A673 (cell line): ENCODE measurements around the gene GRIFIN. TPM values are rescaled to one million over a fixed set of nuclear protein-coding genes. Genes with fewer than 3 reads are reported as not detected.

ENCODE experiments used
- BruUV-seq: library from RNA; stranded (reverse); fragments of 400-500 nt; replicated peaks from 2 replicates; lab custom pipeline; 2021; lab: Mats Ljungman, UMichigan
- CTCF ChIA-PET: fragments of 300-600 bp; sonication (Branson Sonifier 250); formaldehyde crosslinking; loops from one replicate; lab custom pipeline; 2022; ENCODE audit warnings: antibody characterized with exemption; lab: Charles Lee
- POLR2A ChIA-PET: fragments of 300-600 bp; sonication (Branson Sonifier 250); formaldehyde crosslinking; loops from one replicate; lab custom pipeline; 2022; ENCODE audit warnings: antibody characterized with exemption; ENCODE audit not compliant: low non-redundant PET; lab: Charles Lee
- DNase-seq: peaks from one replicate; pipeline ENCODE4 v3.0.0-alpha.2; 2015; ENCODE audit warnings: low spot score
- H3K27ac ChIP-seq: fragments of 200-600 bp; sonication (generic); 2 replicates; pipeline ENCODE4 v1.5.1; 2016; ENCODE audit warnings: mixed run types, low read depth, mild to moderate bottlenecking, mixed read lengths, antibody characterized with exemption, low read length; ENCODE audit not compliant: poor library complexity, severe bottlenecking
- H3K27me3 ChIP-seq: fragments of 200-600 bp; sonication (generic); replicated peaks from 2 replicates; pipeline ENCODE4 v1.6.1; 2017; ENCODE audit warnings: mixed run types, low read depth, mild to moderate bottlenecking, mixed read lengths, antibody characterized with exemption, low read length; ENCODE audit not compliant: insufficient read depth, poor library complexity
- H3K36me3 ChIP-seq: fragments of 200-600 bp; sonication (generic); 2 replicates; pipeline ENCODE4 v1.6.1; 2016; ENCODE audit warnings: mixed run types, mild to moderate bottlenecking, mixed read lengths, antibody characterized with exemption, low read length; ENCODE audit not compliant: insufficient read depth, poor library complexity, severe bottlenecking
- H3K4me1 ChIP-seq: fragments of 200-600 bp; sonication (generic); 2 replicates; pipeline ENCODE4 v1.6.1; 2017; ENCODE audit warnings: mixed run types, mild to moderate bottlenecking, mixed read lengths, antibody characterized with exemption, low read length; ENCODE audit not compliant: insufficient read depth, poor library complexity, severe bottlenecking
- H3K4me3 ChIP-seq: fragments of 200-600 bp; sonication (generic); 2 replicates; pipeline ENCODE4 v1.5.1; 2016; ENCODE audit warnings: low read depth, mixed run types, mild to moderate bottlenecking, mixed read lengths, low read length; ENCODE audit not compliant: poor library complexity, severe bottlenecking
- H3K9me3 ChIP-seq: fragments of 200-600 bp; sonication (generic); 2 replicates; pipeline ENCODE4 v1.6.1; 2016; ENCODE audit warnings: mixed run types, low read depth, mild to moderate bottlenecking, mixed read lengths, antibody characterized with exemption, low read length; ENCODE audit not compliant: poor library complexity, severe bottlenecking
- EZH2 ChIP-seq: fragments of 200-600 bp; sonication (generic); IDR thresholded peaks from 2 replicates; pipeline ENCODE4 v1.6.1; 2017; ENCODE audit warnings: borderline replicate concordance, low read depth, mild to moderate bottlenecking, mixed read lengths, antibody characterized with exemption, low read length; ENCODE audit not compliant: poor library complexity, severe bottlenecking
- intact Hi-C: fragments of 100-400 bp; cut with micrococcal nuclease; formaldehyde crosslinking; loops from one replicate; pipeline ENCODE4 v1.10.0; 2022; ENCODE audit not compliant: unreplicated experiment
- total RNA-seq: library from RNA; stranded (reverse); gene quantifications from 2 replicates; pipeline ENCODE4 v1.2.3, GENCODE V29; 2021
- TF ChIP-seq, protein P1 (sequence below): fragments of 300-800, 200-600 bp; sonication (generic); conservative IDR thresholded peaks from 2 replicates; pipeline ENCODE4 v1.5.1; 2017; ENCODE audit warnings: low read depth, mild to moderate bottlenecking, antibody characterized with exemption, low read length, moderate library complexity, mixed read lengths

Gene GRIFIN
- total RNA-seq, 1 experiment from 2014 or later: not detected

DNA sequence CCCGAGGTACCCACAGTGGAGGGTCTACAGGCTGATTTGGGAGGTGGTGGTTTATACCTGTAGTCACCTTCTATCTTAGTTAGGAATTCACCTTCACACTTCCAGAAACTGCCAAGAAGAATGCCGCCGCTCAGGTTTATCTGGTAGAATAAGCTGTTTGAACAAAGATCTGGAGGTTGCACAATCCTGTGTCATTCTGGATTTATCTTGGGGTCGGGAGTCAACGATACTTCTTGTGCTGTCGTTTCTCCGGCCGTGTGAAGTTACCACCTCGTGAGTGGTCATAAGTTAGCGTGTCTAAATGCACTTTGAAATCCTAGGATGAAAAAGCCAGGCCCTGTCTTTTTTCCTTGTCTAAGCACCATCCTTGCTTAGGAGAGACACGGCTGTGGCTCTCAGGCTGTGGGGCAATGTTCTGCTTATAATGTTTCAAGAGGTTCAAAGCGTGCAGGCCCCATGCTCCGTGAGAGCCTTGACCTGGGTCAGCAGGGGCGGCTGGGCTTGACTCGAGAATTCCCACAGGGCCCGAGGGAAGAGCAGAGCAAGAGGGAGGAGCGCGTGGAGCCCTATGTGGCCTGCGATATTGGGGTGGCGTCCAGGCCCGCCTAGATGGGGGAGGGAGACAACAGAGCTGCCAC, 35.5 kb downstream of the GRIFIN start:
- BruUV-seq: no TSS peak
- H3K4me3 ChIP-seq: no peak overlapping the region
- H3K27ac ChIP-seq: no peak overlapping the region
- H3K4me1 ChIP-seq: no peaks in the 10 kb centered on the region
- no peak for DNase-seq
- ChIA-PET POLR2A (no interaction called here), CTCF (interaction anchor here (0.6 kb wide), 1 partner anchor 239 kb away, joined by 3 read pairs; no protein-coding TSS in a partner anchor)
- no peaks in the 10 kb centered on the region for H3K27me3 ChIP-seq
- TF ChIP-seq, protein P1, sequence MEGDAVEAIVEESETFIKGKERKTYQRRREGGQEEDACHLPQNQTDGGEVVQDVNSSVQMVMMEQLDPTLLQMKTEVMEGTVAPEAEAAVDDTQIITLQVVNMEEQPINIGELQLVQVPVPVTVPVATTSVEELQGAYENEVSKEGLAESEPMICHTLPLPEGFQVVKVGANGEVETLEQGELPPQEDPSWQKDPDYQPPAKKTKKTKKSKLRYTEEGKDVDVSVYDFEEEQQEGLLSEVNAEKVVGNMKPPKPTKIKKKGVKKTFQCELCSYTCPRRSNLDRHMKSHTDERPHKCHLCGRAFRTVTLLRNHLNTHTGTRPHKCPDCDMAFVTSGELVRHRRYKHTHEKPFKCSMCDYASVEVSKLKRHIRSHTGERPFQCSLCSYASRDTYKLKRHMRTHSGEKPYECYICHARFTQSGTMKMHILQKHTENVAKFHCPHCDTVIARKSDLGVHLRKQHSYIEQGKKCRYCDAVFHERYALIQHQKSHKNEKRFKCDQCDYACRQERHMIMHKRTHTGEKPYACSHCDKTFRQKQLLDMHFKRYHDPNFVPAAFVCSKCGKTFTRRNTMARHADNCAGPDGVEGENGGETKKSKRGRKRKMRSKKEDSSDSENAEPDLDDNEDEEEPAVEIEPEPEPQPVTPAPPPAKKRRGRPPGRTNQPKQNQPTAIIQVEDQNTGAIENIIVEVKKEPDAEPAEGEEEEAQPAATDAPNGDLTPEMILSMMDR: no peak
- no peak for TF ChIP-seq EZH2
- H3K9me3 ChIP-seq: no peaks in the 10 kb centered on the region
- H3K36me3 ChIP-seq: peaks cover 3% of the 10 kb centered on the region
- intact Hi-C loops: no loop called here

DNA sequence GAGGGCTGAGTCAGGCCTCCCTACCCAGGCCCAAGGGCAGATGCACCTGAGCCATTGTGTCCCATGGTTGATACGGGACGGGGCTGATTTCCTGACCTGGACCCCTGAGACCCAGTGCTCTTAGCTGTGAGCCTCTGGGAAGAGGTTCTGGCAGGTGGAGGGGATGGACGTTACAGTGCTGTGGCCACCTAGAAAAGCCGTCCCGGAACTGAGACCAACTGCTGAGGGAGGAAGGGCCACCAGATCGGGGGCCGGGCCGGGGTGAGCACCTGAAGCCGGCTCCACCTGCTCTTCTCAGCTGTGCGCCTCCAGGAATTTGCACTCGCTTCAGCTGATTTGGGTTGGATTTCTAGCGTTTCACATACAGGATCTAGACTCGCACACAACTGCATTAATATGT, 37.4 kb downstream of the GRIFIN start:
- ChIA-PET CTCF (no interaction called here), POLR2A (no interaction called here)
- Histone ChIP-seq H3K36me3 (peaks cover 3% of the 10 kb centered on the region), H3K9me3 (no peaks in the 10 kb centered on the region), H3K4me3 (no peak overlapping the region), H3K4me1 (no peaks in the 10 kb centered on the region), H3K27me3 (no peaks in the 10 kb centered on the region), H3K27ac (no peak overlapping the region)
- no TSS peak for BruUV-seq
- DNase-seq: no peak
- TF ChIP-seq, protein P1: no peak
- TF ChIP-seq EZH2: no peak
- intact Hi-C loops: no loop called here

DNA sequence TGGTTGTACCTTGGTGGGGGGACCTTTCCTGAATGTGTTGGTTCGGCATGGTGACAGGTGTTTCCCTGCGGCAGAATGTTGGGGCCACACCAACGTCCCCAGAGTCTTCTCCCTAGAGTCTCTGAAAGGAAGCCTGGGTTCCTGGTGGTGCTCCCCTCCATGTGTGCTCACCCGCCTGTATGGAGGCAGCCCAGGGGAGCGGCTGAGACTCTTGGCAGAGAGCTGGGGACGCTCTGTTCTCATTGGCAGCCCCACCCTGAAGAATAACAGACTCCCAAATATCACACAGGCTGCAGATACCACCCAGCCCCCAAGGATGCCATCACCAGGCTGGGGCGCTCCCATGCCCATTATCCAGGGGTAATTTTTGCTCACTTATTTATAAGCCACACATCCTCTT, 38.0 kb downstream of the GRIFIN start:
- ChIA-PET POLR2A (no interaction called here), CTCF (no interaction called here)
- H3K27me3 ChIP-seq: no peaks in the 10 kb centered on the region
- no peak overlapping the region for H3K27ac ChIP-seq
- TF ChIP-seq, protein P1: no peak
- no peak for DNase-seq
- H3K4me1 ChIP-seq: no peaks in the 10 kb centered on the region
- no peak overlapping the region for H3K4me3 ChIP-seq
- H3K9me3 ChIP-seq: no peaks in the 10 kb centered on the region
- intact Hi-C loops: no loop called here
- peaks cover 3% of the 10 kb centered on the region for H3K36me3 ChIP-seq
- BruUV-seq: no TSS peak
